GM23248 (cell line): ENCODE measurements around the gene GPR139. TPM values are rescaled to one million over a fixed set of nuclear protein-coding genes. Genes with fewer than 3 reads are reported as not detected.

Experiments
- DNase-seq: peaks from one replicate; pipeline ENCODE4 v3.0.0-alpha.2; 2015
- H2AFZ ChIP-seq: fragments of 200-600 bp; sonication (generic); 2 replicates; pipeline ENCODE4 v1.6.1; 2016; ENCODE audit warnings: antibody characterized with exemption
- H3F3A ChIP-seq: fragments of 200-600 bp; sonication (generic); 2 replicates; pipeline ENCODE4 v1.6.1; 2016; ENCODE audit warnings: mild to moderate bottlenecking, antibody characterized with exemption, mixed run types; ENCODE audit not compliant: insufficient read depth
- H3K27ac ChIP-seq: fragments of 200-600 bp; sonication (generic); 2 replicates; pipeline ENCODE4 v1.5.1; 2016; ENCODE audit warnings: mild to moderate bottlenecking
- H3K27me3 ChIP-seq: fragments of 200-600 bp; sonication (generic); replicated peaks from 2 replicates; pipeline ENCODE4 v1.6.1; 2016; ENCODE audit warnings: mild to moderate bottlenecking; ENCODE audit not compliant: insufficient read depth
- H3K36me3 ChIP-seq: fragments of 200-600 bp; sonication (generic); 2 replicates; pipeline ENCODE4 v1.6.1; 2016; ENCODE audit warnings: low read depth, mild to moderate bottlenecking
- H3K4me1 ChIP-seq: fragments of 200-600 bp; sonication (generic); 2 replicates; pipeline ENCODE4 v1.6.1; 2016; ENCODE audit warnings: mild to moderate bottlenecking; ENCODE audit not compliant: insufficient read depth
- H3K4me2 ChIP-seq: fragments of 200-600 bp; sonication (generic); one replicate; pipeline ENCODE4 v1.6.1; 2016; ENCODE audit warnings: mild to moderate bottlenecking; ENCODE audit not compliant: unreplicated experiment
- H3K4me3 ChIP-seq: fragments of 200-600 bp; sonication (generic); 2 replicates; pipeline ENCODE4 v1.5.1; 2016; ENCODE audit warnings: mild to moderate bottlenecking
- H3K79me2 ChIP-seq: fragments of 200-600 bp; sonication (generic); 2 replicates; pipeline ENCODE4 v1.6.1; 2016; ENCODE audit warnings: mild to moderate bottlenecking; ENCODE audit not compliant: insufficient read depth
- H3K9ac ChIP-seq: fragments of 200-600 bp; sonication (generic); 2 replicates; pipeline ENCODE4 v1.6.1; 2016; ENCODE audit warnings: mild to moderate bottlenecking
- H3K9me2 ChIP-seq: fragments of 200-600 bp; sonication (generic); 2 replicates; pipeline ENCODE4 v1.6.1; 2016; ENCODE audit warnings: mixed run types, mild to moderate bottlenecking, moderate library complexity; ENCODE audit not compliant: insufficient read depth
- H3K9me3 ChIP-seq: fragments of 200-600 bp; sonication (generic); one replicate; pipeline ENCODE4 v1.6.1; 2017; ENCODE audit warnings: low read depth
- H4K20me1 ChIP-seq: fragments of 200-600 bp; sonication (generic); 2 replicates; pipeline ENCODE4 v1.6.0; 2016; ENCODE audit not compliant: insufficient read depth
- EZH2 ChIP-seq: fragments of 200-600 bp; sonication (generic); IDR thresholded peaks from 2 replicates; pipeline ENCODE4 v1.6.1; 2018; ENCODE audit warnings: antibody characterized with exemption, mild to moderate bottlenecking; ENCODE audit not compliant: insufficient read depth, poor library complexity, severe bottlenecking
- EZH2phosphoT487 ChIP-seq: fragments of 200-600 bp; sonication (generic); IDR thresholded peaks from 2 replicates; pipeline ENCODE4 v1.6.1; 2018; ENCODE audit warnings: antibody characterized with exemption, moderate library complexity, mild to moderate bottlenecking, low read depth; ENCODE audit not compliant: insufficient read depth
- WGBS, 2 experiments: methylation state at CpG; one replicate each; pipeline ENCODE4 v1.1.6; 2015 to 2017; ENCODE audit warnings: low lambda C conversion rate in 2 of 2, low coverage in 1 of 2; ENCODE audit errors: missing lambda C conversion rate in 2 of 2; 5-methylcytosine and 5-hydroxymethylcytosine counted together
- in situ Hi-C: fragments of 300-500 bp; cut with MboI; formaldehyde crosslinking; loops from 2 replicates; pipeline ENCODE4 v1.15.0; 2020
- polyA plus RNA-seq: library from polyadenylated mRNA; unstranded; fragments of >200 nt; fragmentation: Nextera tagmentation; extraction: Ambion mirVana; gene quantifications from 2 replicates; pipeline ENCODE4 v1.2.1, GENCODE V29; 2016
- total RNA-seq: library from RNA; depleted of rRNA; stranded (reverse); fragments of >200 nt; shearing (Covaris generic); gene quantifications from 2 replicates; pipeline ENCODE4 v1.2.3, GENCODE V29; 2014

GPR139 gene
- total and polyA plus RNA-seq, 2 experiments from 2014 or later, result not detected

DNA sequence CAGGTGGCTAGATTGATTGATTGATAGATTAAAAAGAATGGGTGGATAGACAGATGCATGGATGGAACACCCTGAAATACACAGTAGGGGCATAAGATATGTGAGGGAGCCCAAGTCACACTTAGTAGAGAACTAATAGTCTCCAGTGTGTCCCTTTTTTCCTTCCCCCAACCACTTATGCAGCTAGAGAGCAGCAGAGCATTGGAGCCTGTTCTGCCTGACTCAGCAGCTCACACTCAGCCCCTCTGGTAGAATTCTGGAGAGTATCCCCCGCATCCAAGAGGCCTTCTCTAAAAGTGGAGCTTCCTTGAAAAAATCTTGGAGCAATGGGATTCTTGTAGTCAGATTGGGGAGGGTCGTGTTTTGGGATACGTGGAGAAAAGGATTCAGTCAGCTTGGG, 20.5 kb upstream of the GPR139 start:
- no peaks in the 10 kb centered on the region for H3K36me3 ChIP-seq
- WGBS, 2 experiments, result 4% methylated on average over 3 of the region's 3 CpGs
- H3K9me3 ChIP-seq, result no peaks in the 10 kb centered on the region
- H2AFZ ChIP-seq, result no peak overlapping the region
- H3F3A ChIP-seq, result no peaks in the 10 kb centered on the region
- no peak for TF ChIP-seq EZH2
- TF ChIP-seq EZH2phosphoT487, result no peak
- no peaks in the 10 kb centered on the region for H3K27me3 ChIP-seq
- H3K4me1 ChIP-seq, result no peaks in the 10 kb centered on the region
- no peak for DNase-seq
- H4K20me1 ChIP-seq, result no peaks in the 10 kb centered on the region
- H3K9ac ChIP-seq, result no peak overlapping the region
- H3K9me2 ChIP-seq, result no peaks in the 10 kb centered on the region
- no peaks in the 10 kb centered on the region for H3K79me2 ChIP-seq
- H3K4me3 ChIP-seq, result no peak overlapping the region
- H3K4me2 ChIP-seq, result no peak overlapping the region
- in situ Hi-C loops, result no loop called here
- no peak overlapping the region for H3K27ac ChIP-seq

DNA sequence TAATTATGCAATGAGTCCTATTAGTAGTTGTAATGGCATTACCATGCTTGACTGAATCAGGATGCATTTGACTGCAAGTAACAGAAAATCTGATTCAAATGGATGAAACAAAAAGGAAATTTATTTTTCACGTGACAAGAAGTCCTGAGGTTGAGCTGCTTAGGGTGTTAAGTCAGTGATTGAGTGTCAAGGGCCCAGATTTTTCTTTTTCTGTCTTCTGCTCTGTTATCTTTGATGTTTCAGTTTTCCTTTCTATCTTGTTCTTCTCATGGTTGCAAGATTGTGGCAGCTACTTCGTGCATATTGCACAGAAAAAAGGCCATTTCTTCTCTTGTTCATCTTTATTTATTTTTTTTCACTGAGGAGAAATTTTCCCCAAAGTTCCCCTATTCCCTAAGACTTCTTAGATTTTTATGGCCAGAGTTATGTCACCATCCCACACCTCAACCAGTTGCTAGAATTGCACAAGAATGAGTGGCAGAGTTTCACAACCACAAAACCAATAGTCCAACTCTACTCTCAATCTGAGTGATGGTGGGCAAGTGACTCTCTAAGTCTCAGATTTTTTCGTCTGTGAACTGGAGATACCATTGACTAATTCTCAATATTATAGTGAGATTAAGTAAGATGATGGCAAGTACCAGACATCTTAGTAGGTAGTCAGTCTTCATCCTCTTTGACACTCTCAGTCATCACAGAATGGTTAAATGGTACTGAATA, 15.7 kb upstream of the GPR139 start:
- 1 to 3% methylated on average over 3 of the region's 3 CpGs for WGBS, 2 experiments
- Histone ChIP-seq H3K27ac (no peak overlapping the region), H2AFZ (no peak overlapping the region), H4K20me1 (no peaks in the 10 kb centered on the region), H3K36me3 (no peaks in the 10 kb centered on the region), H3K9me3 (no peaks in the 10 kb centered on the region), H3K9me2 (no peaks in the 10 kb centered on the region), H3K4me1 (no peaks in the 10 kb centered on the region), H3K4me3 (no peak overlapping the region), H3K4me2 (no peak overlapping the region), H3K9ac (no peak overlapping the region), H3K79me2 (no peaks in the 10 kb centered on the region), H3K27me3 (no peaks in the 10 kb centered on the region), H3F3A (no peaks in the 10 kb centered on the region)
- no peak for DNase-seq
- TF ChIP-seq EZH2 (no peak), EZH2phosphoT487 (no peak)
- in situ Hi-C loops, result no loop called here

DNA sequence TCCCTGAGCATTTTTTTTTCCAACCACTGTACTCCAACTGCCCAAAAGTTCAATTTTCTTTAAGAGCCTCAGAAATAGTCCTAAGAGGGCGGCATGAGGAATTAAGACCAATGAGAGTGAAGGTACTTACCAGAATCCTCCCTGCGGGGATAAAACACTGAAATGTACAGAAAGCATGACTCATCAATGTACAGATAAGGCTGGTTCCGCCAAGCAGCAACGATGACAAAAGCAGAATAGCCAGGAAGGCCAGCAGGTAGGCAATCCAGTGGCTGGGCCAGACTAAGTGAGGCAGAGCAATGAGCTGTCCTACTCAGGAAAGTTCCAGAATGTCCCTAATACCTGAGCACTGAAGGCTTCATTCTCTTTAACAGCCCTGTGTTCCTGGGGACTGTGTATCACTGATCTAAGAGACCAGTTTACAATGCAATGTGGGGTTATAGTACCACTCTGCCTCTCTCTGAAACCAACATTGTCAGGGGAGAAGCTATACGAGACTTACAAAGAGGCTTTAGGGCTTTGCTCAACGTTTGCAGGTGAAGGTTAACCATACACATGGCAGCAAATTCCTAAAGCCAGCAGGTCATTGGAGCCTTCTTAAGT, 11.0 kb upstream of the GPR139 start:
- Histone ChIP-seq H3K4me2 (no peak overlapping the region), H3K36me3 (no peaks in the 10 kb centered on the region), H2AFZ (no peak overlapping the region), H3F3A (no peaks in the 10 kb centered on the region), H3K27me3 (no peaks in the 10 kb centered on the region), H3K9me3 (no peaks in the 10 kb centered on the region), H3K4me3 (no peak overlapping the region), H3K27ac (no peak overlapping the region), H3K9me2 (no peaks in the 10 kb centered on the region), H4K20me1 (no peaks in the 10 kb centered on the region), H3K9ac (no peak overlapping the region), H3K4me1 (no peaks in the 10 kb centered on the region), H3K79me2 (no peaks in the 10 kb centered on the region)
- DNase-seq, result no peak
- TF ChIP-seq EZH2phosphoT487 (no peak), EZH2 (no peak)
- in situ Hi-C loops, result no loop called here
- WGBS, 2 experiments, result 27 to 39% methylated on average over 6 of the region's 6 CpGs

DNA sequence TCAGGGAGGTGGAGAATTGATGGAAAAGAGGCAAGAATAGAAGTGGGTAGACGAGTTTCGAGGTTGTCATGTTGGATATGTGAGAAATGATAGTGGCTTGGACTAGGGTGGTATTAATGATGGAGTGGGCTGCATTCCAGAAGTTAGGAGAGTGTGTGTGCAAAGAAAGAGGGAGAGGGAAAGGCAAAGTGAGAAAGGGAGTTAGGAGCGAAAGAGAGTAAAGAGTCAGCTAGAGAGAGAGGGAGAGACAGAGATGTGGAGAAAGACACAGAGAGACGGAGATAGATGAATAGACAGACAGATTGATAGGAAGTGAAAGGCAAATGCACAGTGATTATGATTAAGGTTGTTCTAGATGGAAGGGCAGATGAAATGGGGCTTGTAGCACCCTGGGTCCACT, 5.4 kb upstream of the GPR139 start:
- DNase-seq, result no peak
- no peak overlapping the region for H3K9ac ChIP-seq
- H3K79me2 ChIP-seq, result no peaks in the 10 kb centered on the region
- no peaks in the 10 kb centered on the region for H3K27me3 ChIP-seq
- H3F3A ChIP-seq, result no peaks in the 10 kb centered on the region
- H3K36me3 ChIP-seq, result no peaks in the 10 kb centered on the region
- H3K4me3 ChIP-seq, result no peak overlapping the region
- H3K27ac ChIP-seq, result no peak overlapping the region
- H3K9me2 ChIP-seq, result no peaks in the 10 kb centered on the region
- in situ Hi-C loops, result no loop called here
- no peak overlapping the region for H2AFZ ChIP-seq
- TF ChIP-seq EZH2phosphoT487 (no peak), EZH2 (no peak)
- no peaks in the 10 kb centered on the region for H4K20me1 ChIP-seq
- H3K4me1 ChIP-seq, result no peaks in the 10 kb centered on the region
- WGBS, 2 experiments, result 34 to 41% methylated on average over 4 of the region's 4 CpGs
- no peak overlapping the region for H3K4me2 ChIP-seq
- H3K9me3 ChIP-seq, result no peaks in the 10 kb centered on the region

DNA sequence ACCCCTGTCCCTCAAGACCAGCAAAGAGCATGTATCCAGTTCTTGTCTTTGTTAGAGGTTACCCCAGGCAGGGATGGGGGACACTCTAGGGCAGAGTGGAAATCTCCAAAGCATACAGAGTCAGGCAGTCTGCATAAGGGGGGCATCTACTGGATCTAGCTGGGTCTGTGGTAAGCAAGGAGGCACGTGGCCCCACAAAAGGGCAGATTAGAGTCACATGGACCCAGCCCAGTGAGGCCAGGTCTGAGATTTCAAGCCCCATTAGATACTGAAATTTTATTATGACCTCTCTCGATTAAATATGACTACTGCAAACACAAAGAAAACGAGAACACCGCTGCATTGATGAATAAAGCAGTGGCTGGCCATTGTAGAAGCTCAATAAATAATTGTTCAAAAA, 1.6 kb upstream of the GPR139 start:
- Histone ChIP-seq H3K4me3 (no peak overlapping the region), H3K27me3 (no peaks in the 10 kb centered on the region; the same call in 1 of the 2 replicates), H3K9me3 (no peaks in the 10 kb centered on the region), H2AFZ (no peak overlapping the region), H3K4me2 (no peak overlapping the region), H3K4me1 (no peaks in the 10 kb centered on the region), H3K27ac (no peak overlapping the region), H3K79me2 (no peaks in the 10 kb centered on the region), H4K20me1 (no peaks in the 10 kb centered on the region), H3K9me2 (no peaks in the 10 kb centered on the region), H3K9ac (no peak overlapping the region), H3K36me3 (no peaks in the 10 kb centered on the region), H3F3A (no peaks in the 10 kb centered on the region)
- DNase-seq, result no peak
- in situ Hi-C loops, result no loop called here
- no peak for TF ChIP-seq EZH2phosphoT487
- no peak for TF ChIP-seq EZH2
- WGBS, 2 experiments, result 32 to 44% methylated on average over 4 of the region's 4 CpGs
